HS-5 (cell line): ENCODE results near the gene EFCC1.

Source experiments
- DNase-seq: peaks from one replicate; pipeline ENCODE4 v3.0.0-alpha.2; 2012; ENCODE audit warnings: low read depth

EFCC1 gene

GRCh38 chr3:128994581-128995546 is 6.2 kb upstream of the EFCC1 start:
- no peak for DNase-seq

- no peak for DNase-seq
These were observed 5.4 kb upstream of the EFCC1 start for GRCh38 chr3:128995737-128996136.

- no peak for DNase-seq
These were observed 4.9 kb upstream of the EFCC1 start for GRCh38 chr3:128996200-128996599.

- no peak for DNase-seq
These were observed 4.4 kb upstream of the EFCC1 start for GRCh38 chr3:128996726-128997125.

GRCh38 chr3:128997486-128998133 is 3.5 kb upstream of the EFCC1 start:
- DNase-seq = no peak

- DNase-seq = no peak
These were observed 2.5 kb upstream of the EFCC1 start for GRCh38 chr3:128998561-128998960.

- no peak for DNase-seq
These were observed 2.0 kb upstream of the EFCC1 start for GRCh38 chr3:128999102-128999501.

- DNase-seq = no peak
These were observed 383 bp upstream of the EFCC1 start for GRCh38 chr3:129000742-129001100.

- DNase-seq = no peak
These were observed 885 bp downstream of the EFCC1 start for GRCh38 chr3:129001806-129002572.

GRCh38 chr3:129002573-129003569 is 1.8 kb downstream of the EFCC1 start:
- DNase-seq = no peak

GRCh38 chr3:129003578-129004112 is 2.5 kb downstream of the EFCC1 start:
- no peak for DNase-seq

- DNase-seq = no peak
These were observed 3.7 kb downstream of the EFCC1 start for GRCh38 chr3:129004639-129005295.

GRCh38 chr3:129005526-129006303 is 4.6 kb downstream of the EFCC1 start:
- DNase-seq = no peak

GRCh38 chr3:129006864-129007263 is 5.8 kb downstream of the EFCC1 start:
- DNase-seq = no peak

- no peak for DNase-seq
These were observed 6.7 kb downstream of the EFCC1 start for GRCh38 chr3:129007792-129008191.

- no peak for DNase-seq
These were observed 8.2 kb downstream of the EFCC1 start for GRCh38 chr3:129009266-129009665.

- no peak for DNase-seq
These were observed 9.3 kb downstream of the EFCC1 start for GRCh38 chr3:129010310-129010956.

GRCh38 chr3:129013491-129013891 is 12.4 kb downstream of the EFCC1 start:
- DNase-seq = no peak

- DNase-seq = no peak
These were observed 13.0 kb downstream of the EFCC1 start for GRCh38 chr3:129014148-129014547.
